HT-29 (cell line): Measurements from ENCODE around the gene ELMO1. TPM values are rescaled to one million over a fixed set of nuclear protein-coding genes. Genes with fewer than 3 reads are reported as not detected.

Source experiments
- DNase-seq: peaks from one replicate; pipeline ENCODE4 v3.0.0-alpha.2; 2015; ENCODE audit warnings: low spot score
- total RNA-seq: library from RNA; depleted of rRNA; stranded (reverse); fragments of >200 nt; shearing (Covaris generic); gene quantifications from 2 replicates; pipeline ENCODE4 v1.2.3, GENCODE V29; 2014

ELMO1 gene
- total RNA-seq, 1 experiment from 2014 or later: 0.41 TPM

- DNase-seq: no peak
Measured at GRCh38 chr7:37368540-37368939, 80.1 kb downstream of the ELMO1 start.

- DNase-seq: no peak
Measured at GRCh38 chr7:37367010-37367409, 81.7 kb downstream of the ELMO1 start.

- DNase-seq: no peak
Measured at GRCh38 chr7:37366445-37366844, 82.2 kb downstream of the ELMO1 start.

GRCh38 chr7:37365405-37365804 lies 83.3 kb downstream of the ELMO1 start:
- no peak for DNase-seq

- DNase-seq: no peak
Measured at GRCh38 chr7:37364856-37365255, 83.8 kb downstream of the ELMO1 start.

GRCh38 chr7:37363536-37364491 lies 84.8 kb downstream of the ELMO1 start:
- DNase-seq: no peak

GRCh38 chr7:37362802-37363201 lies 85.9 kb downstream of the ELMO1 start:
- DNase-seq: no peak

- DNase-seq: no peak
Measured at GRCh38 chr7:37360484-37360883, 88.2 kb downstream of the ELMO1 start.

GRCh38 chr7:37359662-37360444 lies 88.8 kb downstream of the ELMO1 start:
- no peak for DNase-seq

- no peak for DNase-seq
Measured at GRCh38 chr7:37359180-37359579, 89.5 kb downstream of the ELMO1 start.

GRCh38 chr7:37357637-37357996 lies 91.0 kb downstream of the ELMO1 start:
- DNase-seq: no peak

GRCh38 chr7:37356911-37357636 lies 91.6 kb downstream of the ELMO1 start:
- DNase-seq: no peak

GRCh38 chr7:37354656-37355131 lies 94.0 kb downstream of the ELMO1 start:
- no peak for DNase-seq

- DNase-seq: no peak
Measured at GRCh38 chr7:37353949-37354655, 94.6 kb downstream of the ELMO1 start.

GRCh38 chr7:37352974-37353948 lies 95.4 kb downstream of the ELMO1 start:
- DNase-seq: peak; percentile 57

GRCh38 chr7:37352251-37352880 lies 96.3 kb downstream of the ELMO1 start:
- no peak for DNase-seq

GRCh38 chr7:37351716-37352115 lies 96.9 kb downstream of the ELMO1 start:
- no peak for DNase-seq

- DNase-seq: no peak
Measured at GRCh38 chr7:37349979-37350590, 98.6 kb downstream of the ELMO1 start.

- DNase-seq: no peak
Measured at GRCh38 chr7:37348982-37349381, 99.7 kb downstream of the ELMO1 start.
